GM08714 (cell line): Measurements from ENCODE around the gene ERBB4.
"Not testable (repeated sequence)": the region's sequence is repeated elsewhere in the genome, so short reads cannot be mapped to it uniquely, and the experiment has no call there.

Experiments
- H3K4me3 ChIP-seq: fragments of 200-500 bp; sonication (Bioruptor generic); 2 replicates; pipeline ENCODE4 v1.5.1; 2014; ENCODE audit warnings: mild to moderate bottlenecking, low read length, inconsistent platforms
- ZNF274 ChIP-seq: IDR thresholded peaks from 2 replicates; pipeline ENCODE4 v1.6.1; 2012; ENCODE audit warnings: mild to moderate bottlenecking, low read depth, low read length

Gene ERBB4

GRCh38 chr2:212288308-212288707 lies 250.3 kb downstream of the ERBB4 start:
- H3K4me3 ChIP-seq, result no peak overlapping the region

DNA sequence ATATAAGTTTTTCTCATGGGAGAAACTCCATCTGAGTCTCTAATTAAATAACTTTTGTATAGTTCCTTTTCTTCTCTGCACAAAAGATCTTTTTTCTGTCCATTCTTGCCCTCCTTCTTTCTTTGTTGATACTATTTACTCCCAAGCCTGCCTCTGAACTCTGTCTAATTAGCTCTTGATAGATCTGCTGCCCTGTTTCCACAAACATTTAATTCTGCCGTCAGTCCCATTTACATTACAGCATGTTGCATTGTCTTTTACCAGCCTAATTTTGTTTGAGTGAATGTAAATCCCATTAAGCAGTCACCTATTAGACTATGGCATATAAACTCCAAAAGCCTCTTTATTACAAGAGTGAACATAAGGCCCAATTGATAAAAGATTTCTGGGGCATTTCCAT lies 254.4 kb downstream of the ERBB4 start:
- no peak overlapping the region for H3K4me3 ChIP-seq
- TF ChIP-seq ZNF274, result no peak

More at GRCh38 chr2:212288308-212288707, 250.3 kb downstream of the ERBB4 start:
- no peak for TF ChIP-seq ZNF274

- TF ChIP-seq ZNF274, result no peak
- no peak overlapping the region for H3K4me3 ChIP-seq
These were observed 255.8 kb downstream of the ERBB4 start for GRCh38 chr2:212282671-212283261.

GRCh38 chr2:212276813-212277212 lies 261.8 kb downstream of the ERBB4 start:
- H3K4me3 ChIP-seq, result no peak overlapping the region
- no peak for TF ChIP-seq ZNF274

DNA sequence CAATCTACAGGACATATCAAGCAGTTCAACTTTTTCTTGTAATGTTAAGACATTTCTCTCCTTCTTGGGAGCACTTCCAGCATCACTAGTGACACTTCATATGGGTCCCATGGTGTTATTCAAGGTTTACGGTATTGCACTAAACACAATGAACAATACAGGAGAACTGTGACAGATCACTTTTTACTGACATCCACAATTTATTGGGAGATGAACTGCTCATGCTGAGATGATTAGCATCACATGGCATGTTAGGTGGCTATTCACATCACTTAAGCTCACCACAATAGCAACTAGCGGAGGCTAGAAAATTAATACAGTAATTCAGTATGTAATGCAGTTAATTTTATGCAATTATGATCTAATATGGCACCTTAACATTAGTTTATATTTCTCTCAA lies 264.4 kb downstream of the ERBB4 start:
- no peak for TF ChIP-seq ZNF274
- no peak overlapping the region for H3K4me3 ChIP-seq

DNA sequence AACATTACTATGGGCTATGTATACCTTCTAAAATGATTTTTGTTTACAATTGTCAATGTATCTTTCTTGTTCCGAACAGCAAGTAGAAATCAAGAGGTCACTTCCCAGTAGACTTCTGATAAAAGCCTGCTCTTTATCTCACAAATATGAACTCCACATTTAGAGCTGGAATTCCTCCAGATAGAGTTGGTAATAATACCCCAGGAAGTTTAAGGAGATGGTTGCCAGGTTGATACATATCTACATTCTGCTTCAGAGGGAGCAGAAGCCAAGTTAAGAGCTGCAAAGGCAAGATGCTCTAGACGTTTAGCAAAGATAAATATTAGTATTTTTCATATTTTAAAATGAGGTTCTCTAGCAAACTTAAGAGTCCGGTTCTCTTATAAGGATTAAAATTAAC lies 267.0 kb downstream of the ERBB4 start:
- no peak overlapping the region for H3K4me3 ChIP-seq

GRCh38 chr2:212269005-212269404 lies 269.6 kb downstream of the ERBB4 start:
- no peak overlapping the region for H3K4me3 ChIP-seq

More for the DNA sequence above, 267.0 kb downstream of the ERBB4 start:
- no peak for TF ChIP-seq ZNF274

GRCh38 chr2:212266297-212266696 lies 272.3 kb downstream of the ERBB4 start:
- no peak for TF ChIP-seq ZNF274

More at GRCh38 chr2:212269005-212269404, 269.6 kb downstream of the ERBB4 start:
- no peak for TF ChIP-seq ZNF274

GRCh38 chr2:212265777-212266176 lies 272.8 kb downstream of the ERBB4 start:
- no peak overlapping the region; the same call in 1 of the 2 replicates for H3K4me3 ChIP-seq
- no peak for TF ChIP-seq ZNF274

More at GRCh38 chr2:212266297-212266696, 272.3 kb downstream of the ERBB4 start:
- H3K4me3 ChIP-seq, result no peak overlapping the region; the same call in 1 of the 2 replicates

DNA sequence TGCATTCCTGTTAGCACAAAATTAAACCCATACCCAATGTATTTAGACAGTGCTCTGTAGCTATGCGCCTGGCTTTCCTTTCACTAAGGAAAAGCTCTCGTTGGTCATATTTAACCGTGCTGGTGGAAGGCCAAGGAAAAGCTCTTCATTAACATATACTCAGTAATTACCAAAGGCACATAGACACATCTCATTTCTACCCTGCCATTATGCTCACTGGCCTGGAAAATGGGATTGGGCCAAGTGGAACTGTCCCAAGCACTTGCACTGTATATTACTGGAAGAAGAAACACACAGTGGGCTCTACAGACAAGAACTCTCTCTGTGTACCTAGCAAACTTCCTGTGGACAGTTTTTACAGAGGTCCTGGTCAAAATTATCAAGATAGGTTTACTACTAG lies 274.4 kb downstream of the ERBB4 start:
- TF ChIP-seq ZNF274, result no peak
- no peak overlapping the region for H3K4me3 ChIP-seq

DNA sequence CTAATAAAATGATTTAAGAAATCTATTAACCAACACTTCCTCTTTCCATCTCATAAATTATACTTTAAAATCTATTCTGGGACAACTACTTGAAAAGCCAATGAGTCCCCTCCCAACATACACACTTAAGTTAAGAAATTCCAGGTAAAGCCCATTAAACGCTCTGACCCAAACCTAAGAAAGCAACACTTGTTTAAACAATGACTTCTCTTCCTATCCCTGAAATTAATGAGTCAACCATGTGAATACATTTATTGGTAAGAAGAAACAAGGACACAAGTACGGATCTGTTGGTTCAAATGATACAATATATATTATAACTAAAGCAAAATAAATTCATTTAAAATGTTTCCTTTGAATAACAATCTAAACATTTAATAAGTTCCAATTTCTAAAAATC lies 279.4 kb downstream of the ERBB4 start:
- H3K4me3 ChIP-seq, result no peak overlapping the region
- no peak for TF ChIP-seq ZNF274

- no peak overlapping the region for H3K4me3 ChIP-seq
- TF ChIP-seq ZNF274, result no peak
These were observed 284.3 kb downstream of the ERBB4 start for GRCh38 chr2:212254339-212254738.

- no peak for TF ChIP-seq ZNF274
- no peak overlapping the region for H3K4me3 ChIP-seq
These were observed 289.2 kb downstream of the ERBB4 start for GRCh38 chr2:212249451-212249850.

DNA sequence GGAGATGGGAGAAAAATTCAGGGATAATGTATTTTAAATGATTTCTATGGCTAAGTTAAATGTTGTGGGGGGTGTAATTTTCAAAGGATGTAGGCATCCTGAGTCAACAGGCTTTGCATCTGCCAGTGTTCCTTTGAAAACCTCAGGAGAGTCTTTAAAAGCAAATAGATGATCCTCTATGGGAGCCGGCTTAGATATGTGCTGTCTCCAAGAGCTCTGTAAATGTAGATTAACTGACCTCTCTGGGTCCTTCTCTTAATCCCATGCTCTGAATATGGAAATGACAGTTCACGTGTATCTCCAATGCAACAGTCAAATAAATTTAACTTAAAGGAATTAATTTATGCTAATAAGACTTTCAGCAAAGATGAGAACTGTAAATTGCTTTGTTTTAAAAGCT lies 292.7 kb downstream of the ERBB4 start:
- no peak for TF ChIP-seq ZNF274
- no peak overlapping the region for H3K4me3 ChIP-seq

DNA sequence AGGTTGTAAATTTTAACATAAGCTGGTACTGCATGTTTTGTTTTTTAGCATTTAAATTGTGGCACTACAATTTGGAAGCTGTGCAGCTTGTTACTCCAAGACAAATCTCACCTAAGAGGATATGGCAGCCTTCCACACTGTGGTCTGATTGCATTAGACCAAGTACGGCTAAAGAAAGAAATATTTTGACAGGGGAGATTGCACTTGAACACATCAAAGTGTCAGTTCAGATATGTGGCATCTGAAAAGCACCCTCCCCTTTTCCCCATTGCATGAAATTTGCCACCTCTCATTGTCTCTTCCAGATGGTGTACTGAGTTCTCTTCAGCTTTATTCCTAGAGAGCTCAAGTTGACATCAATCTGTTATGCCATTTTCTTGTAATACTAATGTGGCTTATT lies 295.9 kb downstream of the ERBB4 start:
- H3K4me3 ChIP-seq, result no peak overlapping the region
- TF ChIP-seq ZNF274, result no peak

DNA sequence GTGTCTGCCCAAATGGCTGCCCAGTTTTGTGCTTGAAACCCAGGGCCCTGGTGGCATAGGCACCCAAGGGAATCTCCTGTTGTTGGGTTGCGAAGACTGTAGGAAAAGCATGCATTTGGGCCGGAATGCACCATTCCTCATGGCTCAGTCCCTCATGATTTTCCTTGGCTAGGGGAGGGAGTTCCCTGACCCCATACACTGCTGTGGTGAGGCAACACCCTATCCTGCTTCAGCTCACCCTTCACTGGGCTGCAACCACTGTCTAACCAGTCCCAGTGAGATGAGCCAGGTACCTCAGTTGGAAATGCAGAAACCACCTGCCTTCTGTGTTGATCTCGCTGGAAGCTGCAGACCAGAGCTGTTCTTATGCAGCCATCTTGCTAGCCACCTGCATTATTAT lies 300.4 kb downstream of the ERBB4 start:
- H3K4me3 ChIP-seq, result not testable (repeated sequence)
